ENCODE data around the gene ATP10B.

DNA sequence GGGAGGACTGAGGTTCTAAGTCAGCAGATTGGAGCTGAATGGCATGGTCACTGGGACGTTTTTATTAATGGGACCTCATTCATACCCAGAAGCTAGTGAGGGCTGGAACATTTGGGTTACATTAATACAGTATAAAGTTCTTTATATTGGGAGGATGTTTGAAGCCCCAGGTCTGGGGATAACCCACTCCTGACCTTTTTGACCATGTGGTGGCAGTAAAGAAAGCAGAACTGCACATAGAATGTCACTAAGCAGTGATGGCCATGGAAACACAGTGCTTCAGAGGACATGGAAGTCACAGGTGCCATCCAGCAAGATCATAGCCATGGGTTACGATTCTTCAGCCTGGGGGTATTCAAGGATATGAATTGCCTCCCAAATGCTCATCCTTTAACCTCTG is 176.0 kb downstream of the ATP10B start:
- TF ChIP-seq SUZ12 (IDR thresholded peaks at IDR 0.05) (no peak), FOXM1 (IDR thresholded peaks at IDR 0.05; ENCODE audit: borderline replicate concordance) (no peak), FOXA1 (IDR thresholded peaks at IDR 0.05) (no peak)

Measured in HEK293T (cell line).